ENCODE measurements around the gene EPG5.
"Not testable (repeated sequence)": the region's sequence is repeated elsewhere in the genome, so short reads cannot be mapped to it uniquely, and the experiment has no call there.

The EPG5 gene

DNA sequence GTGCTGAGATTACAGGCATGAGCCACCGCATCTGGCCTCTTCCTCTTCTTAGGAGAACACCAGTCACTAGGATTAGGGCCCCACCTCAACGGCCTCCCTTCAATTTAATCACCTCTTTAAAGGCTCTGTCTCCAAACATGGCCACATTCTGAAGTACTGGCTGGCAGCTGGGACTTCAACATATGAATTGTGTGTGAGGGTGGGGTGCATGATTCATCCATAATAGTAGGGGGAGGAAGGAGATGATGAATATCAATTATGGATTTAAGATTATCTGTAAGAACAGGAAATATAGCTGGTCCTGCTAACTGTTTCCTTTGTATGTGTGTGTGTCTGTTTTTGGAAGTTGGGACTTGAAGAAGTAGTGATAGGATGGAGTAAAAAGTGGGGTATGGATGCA lies 14.7 kb upstream of the EPG5 start:
- H3K27me3 ChIP-seq (replicated peaks; ENCODE audit: control insufficient read depth, insufficient read depth, low read length, poor library complexity, severe bottlenecking), result no peaks in the 10 kb centered on the region
- no peak overlapping the region for H3K27ac ChIP-seq (ENCODE audit: insufficient read depth, low read length, poor library complexity, severe bottlenecking)
- H3K4me1 ChIP-seq (ENCODE audit: control insufficient read depth, insufficient read depth, low read length, poor library complexity, severe bottlenecking), result no peaks in the 10 kb centered on the region
- no peaks in the 10 kb centered on the region for H3K36me3 ChIP-seq (ENCODE audit: control insufficient read depth, insufficient read depth, low read length)
- H3K9me3 ChIP-seq (ENCODE audit: control insufficient read depth, low read length), result no peaks in the 10 kb centered on the region
- no peak for DNase-seq
- H3K4me3 ChIP-seq (ENCODE audit: insufficient read depth, low read depth, low read length, poor library complexity, severe bottlenecking), result no peak overlapping the region

GRCh38 chr18:45980229-45980628 lies 13.1 kb upstream of the EPG5 start:
- Histone ChIP-seq H3K4me1 (ENCODE audit: control insufficient read depth, insufficient read depth, low read length, poor library complexity, severe bottlenecking) (no peaks in the 10 kb centered on the region), H3K9me3 (ENCODE audit: control insufficient read depth, low read length) (no peaks in the 10 kb centered on the region), H3K36me3 (ENCODE audit: control insufficient read depth, insufficient read depth, low read length) (no peaks in the 10 kb centered on the region), H3K27ac (ENCODE audit: insufficient read depth, low read length, poor library complexity, severe bottlenecking) (no peak overlapping the region), H3K4me3 (ENCODE audit: insufficient read depth, low read depth, low read length, poor library complexity, severe bottlenecking) (no peak overlapping the region), H3K27me3 (replicated peaks; ENCODE audit: control insufficient read depth, insufficient read depth, low read length, poor library complexity, severe bottlenecking) (no peaks in the 10 kb centered on the region)
- DNase-seq, result no peak

GRCh38 chr18:45978084-45978483 lies 11.0 kb upstream of the EPG5 start:
- H3K27me3 ChIP-seq (replicated peaks; ENCODE audit: control insufficient read depth, insufficient read depth, low read length, poor library complexity, severe bottlenecking), result no peaks in the 10 kb centered on the region

DNA sequence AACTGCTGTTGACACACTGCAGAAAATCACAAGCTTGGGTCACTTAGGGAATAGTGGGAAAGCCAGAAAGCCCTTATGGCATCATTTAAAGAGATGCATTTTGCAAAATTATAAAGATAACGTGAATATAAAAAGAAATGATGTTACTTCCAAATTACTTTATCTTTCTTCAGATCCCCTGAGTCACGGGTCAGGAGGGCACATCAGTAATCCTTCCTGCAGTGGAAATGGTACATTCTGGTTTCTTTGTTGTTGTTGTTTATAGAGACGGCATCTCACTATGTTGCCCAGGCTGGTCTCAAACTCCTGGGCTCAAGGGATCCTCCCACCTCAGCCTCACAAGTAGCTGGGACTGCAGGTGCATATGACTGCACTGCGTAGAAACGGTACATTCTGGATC lies 9.8 kb upstream of the EPG5 start:
- H3K27me3 ChIP-seq (replicated peaks; ENCODE audit: control insufficient read depth, insufficient read depth, low read length, poor library complexity, severe bottlenecking), result no peaks in the 10 kb centered on the region
- DNase-seq, result no peak
- no peak overlapping the region for H3K4me3 ChIP-seq (ENCODE audit: insufficient read depth, low read depth, low read length, poor library complexity, severe bottlenecking)
- no peaks in the 10 kb centered on the region for H3K9me3 ChIP-seq (ENCODE audit: control insufficient read depth, low read length)
- H3K36me3 ChIP-seq (ENCODE audit: control insufficient read depth, insufficient read depth, low read length), result no peaks in the 10 kb centered on the region
- H3K27ac ChIP-seq (ENCODE audit: insufficient read depth, low read length, poor library complexity, severe bottlenecking), result no peak overlapping the region
- H3K4me1 ChIP-seq (ENCODE audit: control insufficient read depth, insufficient read depth, low read length, poor library complexity, severe bottlenecking), result no peaks in the 10 kb centered on the region

More at GRCh38 chr18:45978084-45978483, 11.0 kb upstream of the EPG5 start:
- Histone ChIP-seq H3K4me3 (ENCODE audit: insufficient read depth, low read depth, low read length, poor library complexity, severe bottlenecking) (no peak overlapping the region), H3K4me1 (ENCODE audit: control insufficient read depth, insufficient read depth, low read length, poor library complexity, severe bottlenecking) (no peaks in the 10 kb centered on the region), H3K36me3 (ENCODE audit: control insufficient read depth, insufficient read depth, low read length) (no peaks in the 10 kb centered on the region), H3K27ac (ENCODE audit: insufficient read depth, low read length, poor library complexity, severe bottlenecking) (no peak overlapping the region), H3K9me3 (ENCODE audit: control insufficient read depth, low read length) (no peaks in the 10 kb centered on the region)
- DNase-seq, result no peak

DNA sequence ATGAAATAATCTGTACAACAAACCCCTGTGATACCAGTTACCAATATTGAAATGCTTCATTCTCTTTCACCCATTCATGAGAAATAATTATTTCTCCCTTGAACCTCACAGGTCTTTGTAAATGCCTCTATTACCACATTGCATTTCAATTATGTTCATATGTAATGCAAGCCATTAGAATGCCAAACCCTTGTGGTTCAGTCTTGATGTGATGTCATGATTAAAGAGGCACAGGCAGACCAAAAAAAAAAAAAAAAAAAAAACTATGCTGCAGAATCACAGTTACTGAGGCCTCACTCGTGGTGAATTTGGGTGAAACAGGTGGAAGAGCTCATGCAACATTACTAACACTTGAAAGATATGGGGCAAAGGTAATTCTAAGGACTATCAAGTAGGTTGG lies 9.4 kb upstream of the EPG5 start:
- Histone ChIP-seq H3K4me1 (ENCODE audit: control insufficient read depth, insufficient read depth, low read length, poor library complexity, severe bottlenecking) (no peaks in the 10 kb centered on the region), H3K36me3 (ENCODE audit: control insufficient read depth, insufficient read depth, low read length) (no peaks in the 10 kb centered on the region), H3K9me3 (ENCODE audit: control insufficient read depth, low read length) (no peaks in the 10 kb centered on the region), H3K27me3 (replicated peaks; ENCODE audit: control insufficient read depth, insufficient read depth, low read length, poor library complexity, severe bottlenecking) (no peaks in the 10 kb centered on the region), H3K4me3 (ENCODE audit: insufficient read depth, low read depth, low read length, poor library complexity, severe bottlenecking) (no peak overlapping the region), H3K27ac (ENCODE audit: insufficient read depth, low read length, poor library complexity, severe bottlenecking) (no peak overlapping the region)
- DNase-seq, result no peak

DNA sequence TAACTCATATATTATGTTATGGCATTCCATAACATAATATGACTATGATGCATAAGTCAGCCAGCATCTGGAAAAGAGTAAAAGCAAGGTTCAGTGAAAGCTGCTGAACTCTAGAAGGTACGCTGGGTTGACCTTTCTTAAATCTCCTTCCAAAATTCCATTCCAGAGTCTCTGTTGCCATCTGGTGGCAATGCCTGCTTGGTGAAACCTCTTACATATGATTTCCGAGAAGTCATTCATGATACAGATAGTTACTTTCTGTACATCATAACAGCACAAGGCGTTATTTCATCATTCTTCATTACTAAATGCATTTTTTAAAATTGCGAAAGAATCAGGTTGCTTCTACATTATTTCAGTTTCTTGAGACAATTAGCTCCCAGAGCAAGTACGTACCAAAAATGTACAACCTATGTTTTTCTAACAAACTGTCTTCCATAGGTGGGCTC lies 7.0 kb upstream of the EPG5 start:
- DNase-seq, result peak; percentile 33 to 52 (median 43)
- no peak overlapping the region for H3K27ac ChIP-seq (ENCODE audit: insufficient read depth, low read length, poor library complexity, severe bottlenecking)
- H3K9me3 ChIP-seq (ENCODE audit: control insufficient read depth, low read length), result no peaks in the 10 kb centered on the region
- H3K27me3 ChIP-seq (replicated peaks; ENCODE audit: control insufficient read depth, insufficient read depth, low read length, poor library complexity, severe bottlenecking), result no peaks in the 10 kb centered on the region
- no peaks in the 10 kb centered on the region for H3K36me3 ChIP-seq (ENCODE audit: control insufficient read depth, insufficient read depth, low read length)
- no peak overlapping the region for H3K4me3 ChIP-seq (ENCODE audit: insufficient read depth, low read depth, low read length, poor library complexity, severe bottlenecking)
- H3K4me1 ChIP-seq (ENCODE audit: control insufficient read depth, insufficient read depth, low read length, poor library complexity, severe bottlenecking), result no peaks in the 10 kb centered on the region

- H3K27ac ChIP-seq (ENCODE audit: insufficient read depth, low read length, poor library complexity, severe bottlenecking); H3K4me3 ChIP-seq (ENCODE audit: insufficient read depth, low read depth, low read length, poor library complexity, severe bottlenecking): not testable (repeated sequence)
- H3K4me1 ChIP-seq (ENCODE audit: control insufficient read depth, insufficient read depth, low read length, poor library complexity, severe bottlenecking), result peaks cover 38% of the 10 kb centered on the region
These were observed 2.2 kb downstream of the EPG5 start for GRCh38 chr18:45964913-45965312.

GRCh38 chr18:45962866-45963265 lies 4.3 kb downstream of the EPG5 start:
- no peaks in the 10 kb centered on the region for H3K27me3 ChIP-seq (replicated peaks; ENCODE audit: control insufficient read depth, insufficient read depth, low read length, poor library complexity, severe bottlenecking)
- peak in 1 of 3 donors; percentile 16 for DNase-seq
- H3K4me1 ChIP-seq (ENCODE audit: control insufficient read depth, insufficient read depth, low read length, poor library complexity, severe bottlenecking), result peaks cover 38% of the 10 kb centered on the region
- no peaks in the 10 kb centered on the region for H3K36me3 ChIP-seq (ENCODE audit: control insufficient read depth, insufficient read depth, low read length)
- peak overlapping the region; percentile 79 for H3K27ac ChIP-seq (ENCODE audit: insufficient read depth, low read length, poor library complexity, severe bottlenecking)
- H3K9me3 ChIP-seq (ENCODE audit: control insufficient read depth, low read length), result no peaks in the 10 kb centered on the region
- H3K4me3 ChIP-seq (ENCODE audit: insufficient read depth, low read depth, low read length, poor library complexity, severe bottlenecking), result no peak overlapping the region

More at GRCh38 chr18:45964913-45965312, 2.2 kb downstream of the EPG5 start:
- DNase-seq; H3K36me3 ChIP-seq (ENCODE audit: control insufficient read depth, insufficient read depth, low read length); H3K9me3 ChIP-seq (ENCODE audit: control insufficient read depth, low read length); H3K27me3 ChIP-seq (replicated peaks; ENCODE audit: control insufficient read depth, insufficient read depth, low read length, poor library complexity, severe bottlenecking): not testable (repeated sequence)

GRCh38 chr18:45962461-45962860 lies 4.7 kb downstream of the EPG5 start:
- DNase-seq, result peak; percentile 49 to 60 (median 55)
- H3K9me3 ChIP-seq (ENCODE audit: control insufficient read depth, low read length), result no peaks in the 10 kb centered on the region
- peaks cover 34% of the 10 kb centered on the region for H3K4me1 ChIP-seq (ENCODE audit: control insufficient read depth, insufficient read depth, low read length, poor library complexity, severe bottlenecking)
- no peak overlapping the region for H3K4me3 ChIP-seq (ENCODE audit: insufficient read depth, low read depth, low read length, poor library complexity, severe bottlenecking)
- H3K36me3 ChIP-seq (ENCODE audit: control insufficient read depth, insufficient read depth, low read length), result no peaks in the 10 kb centered on the region
- no peaks in the 10 kb centered on the region for H3K27me3 ChIP-seq (replicated peaks; ENCODE audit: control insufficient read depth, insufficient read depth, low read length, poor library complexity, severe bottlenecking)
- H3K27ac ChIP-seq (ENCODE audit: insufficient read depth, low read length, poor library complexity, severe bottlenecking), result peak overlapping the region; percentile 79

DNA sequence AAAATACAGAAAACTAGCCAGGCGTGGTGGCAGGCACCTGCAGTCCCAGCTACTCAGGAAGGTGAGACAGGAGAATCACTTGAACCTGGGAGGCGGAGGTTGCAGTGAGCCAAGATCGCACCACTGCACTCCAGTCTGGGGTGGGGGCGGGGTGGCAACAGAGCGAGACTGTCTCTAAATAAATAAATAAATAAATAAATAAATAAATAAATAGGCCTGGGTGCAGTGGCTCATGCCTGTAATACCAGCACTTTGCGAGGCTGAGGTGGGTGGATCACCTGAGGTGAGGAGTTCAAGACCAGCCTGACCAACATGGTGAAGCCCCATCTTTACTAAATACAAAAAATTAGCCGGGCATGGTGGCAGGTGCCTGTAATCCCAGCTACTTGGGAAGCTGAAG lies 7.6 kb downstream of the EPG5 start:
- H3K9me3 ChIP-seq (ENCODE audit: control insufficient read depth, low read length); H3K27ac ChIP-seq (ENCODE audit: insufficient read depth, low read length, poor library complexity, severe bottlenecking); DNase-seq; H3K4me3 ChIP-seq (ENCODE audit: insufficient read depth, low read depth, low read length, poor library complexity, severe bottlenecking); H3K27me3 ChIP-seq (replicated peaks; ENCODE audit: control insufficient read depth, insufficient read depth, low read length, poor library complexity, severe bottlenecking): not testable (repeated sequence)
- Histone ChIP-seq H3K4me1 (ENCODE audit: control insufficient read depth, insufficient read depth, low read length, poor library complexity, severe bottlenecking) (peaks cover 31% of the 10 kb centered on the region), H3K36me3 (ENCODE audit: control insufficient read depth, insufficient read depth, low read length) (peaks cover 10% of the 10 kb centered on the region)

DNA sequence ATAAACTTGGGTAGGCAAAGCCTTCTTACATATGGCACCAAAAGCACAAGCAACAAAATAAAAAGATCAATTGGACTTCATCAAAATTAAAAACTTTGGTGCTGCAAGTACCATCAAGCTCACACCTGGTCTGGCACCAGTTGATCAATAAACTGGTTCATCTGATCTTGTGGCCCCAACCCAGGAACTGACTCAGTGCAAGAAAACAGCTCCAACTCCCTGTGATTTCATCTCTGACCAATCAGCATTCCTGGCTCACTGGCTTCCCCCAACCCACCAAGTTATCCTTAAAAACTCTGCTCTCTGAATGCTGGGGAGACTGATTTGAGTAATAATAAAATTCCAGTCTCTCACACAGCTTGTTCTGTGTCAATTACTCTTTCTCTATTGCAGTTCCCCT lies 8.4 kb downstream of the EPG5 start:
- no peak for DNase-seq
- Histone ChIP-seq H3K27me3 (replicated peaks; ENCODE audit: control insufficient read depth, insufficient read depth, low read length, poor library complexity, severe bottlenecking) (no peaks in the 10 kb centered on the region), H3K9me3 (ENCODE audit: control insufficient read depth, low read length) (no peaks in the 10 kb centered on the region), H3K36me3 (ENCODE audit: control insufficient read depth, insufficient read depth, low read length) (peaks cover 18% of the 10 kb centered on the region), H3K4me1 (ENCODE audit: control insufficient read depth, insufficient read depth, low read length, poor library complexity, severe bottlenecking) (peaks cover 31% of the 10 kb centered on the region), H3K27ac (ENCODE audit: insufficient read depth, low read length, poor library complexity, severe bottlenecking) (no peak overlapping the region), H3K4me3 (ENCODE audit: insufficient read depth, low read depth, low read length, poor library complexity, severe bottlenecking) (no peak overlapping the region)

Data from effector memory CD4-positive, alpha-beta T cell (primary cell).